Measurements from ENCODE around the gene MTA1.

GRCh38 chr14:105436402-105436801 lies 16.8 kb downstream of the MTA1 start:
- TF ChIP-seq POLR2A (IDR thresholded peaks at IDR 0.05) (no peak), CTCF (IDR thresholded peaks at IDR 0.05) (no peak)

All from Peyer's patch (tissue), 4 donors.